Pancreas (tissue), 10 donors: ENCODE measurements around the gene GJB6. TPM values are rescaled to one million over a fixed set of nuclear protein-coding genes. Genes with fewer than 3 reads are reported as not detected.

Experiments
- ATAC-seq, 4 donors: fragments of 200-7000 bp; cut with Tn5 transposase; one replicate each; pipeline versions ENCODE4 v1.8.0 to v1.9.1; 2020; ENCODE audit warnings: mild to moderate bottlenecking in 4 of 4, moderate library complexity in 4 of 4
- DNase-seq, 6 donors: peaks; one replicate each; pipeline ENCODE4 v3.0.0-alpha.2; 2020
- FAIRE-seq: peaks from 2 replicates; lab custom pipeline; 2012; peaks lifted over from hg19 to GRCh38; lab: Jason Lieb, UNC
- H3K27ac ChIP-seq, 4 donors: fragments of 200-600 bp; sonication (generic); 1 replicate in 3 of 4; 2 replicates in 1 of 4; pipeline versions ENCODE4 v1.5.0 to v1.8.0; 2020
- H3K27me3 ChIP-seq, 4 donors: fragments of 200-600 bp; one replicate each; pipeline ENCODE4 v1.8.0; 2021
- H3K36me3 ChIP-seq, 3 donors: fragments of 200-600 bp; sonication (generic) in 1 of 3; one replicate each; pipeline versions ENCODE4 v1.5.0 to v1.8.0; 2020 to 2021
- H3K4me1 ChIP-seq, 3 donors: fragments of 200-600 bp; one replicate each; pipeline ENCODE4 v1.8.0; 2021
- H3K4me3 ChIP-seq, 4 donors: fragments of 200-600 bp; sonication (generic) in 2 of 4; one replicate each; pipeline versions ENCODE4 v1.5.0 to v1.8.0; 2020 to 2021
- H3K9me3 ChIP-seq, 4 donors: fragments of 200-600 bp; one replicate each; pipeline ENCODE4 v1.8.0; 2021
- CTCF ChIP-seq, 4 donors: fragments of 200-600 bp; sonication (generic) in 3 of 4; IDR thresholded peaks; one replicate each; pipeline versions ENCODE4 v1.5.0 to v1.8.0; 2021; ENCODE audit warnings: antibody characterized with exemption in 4 of 4
- WGBS, 2 donors: extraction: QIAGEN DNeasy Blood & Tissue Kit; methylation state at CpG; one replicate each; pipeline ENCODE4 v1.1.7; 2013; 5-methylcytosine and 5-hydroxymethylcytosine counted together
- intact Hi-C, 3 donors: fragments of 100-400 bp; cut with DNase I; formaldehyde crosslinking; loops; one replicate each; pipeline versions ENCODE4 v1.11.1 to v1.14.2; 2022
- polyA plus RNA-seq, 2 donors: library from polyadenylated mRNA; stranded (reverse); fragments of 200-250 nt; gene quantifications; one replicate each; pipeline ENCODE4 v1.2.3, GENCODE V29; 2013
- total RNA-seq, 6 donors: library from RNA; stranded (reverse); fragmentation: NEBNext Ultra II Directional in 4 of 6; extraction: Animal tissue kit (Norgen Biotek cat#: 25700) in 4 of 6; gene quantifications; one replicate each; pipeline versions ENCODE4 v1.2.1 to v1.2.4, GENCODE V29; 2021 to 2023
- donor health status: healthy with polysubstance abuse.
- donor health status: DM: no; HTN: no; CAD: no; lungs with moderate emphysema.
- donor health status: DM: no; HTN: no; CAD: no.
- donor health status: control.
- donor health status: control.
- donor health status: Bipolar disorder and iron deficiency.
- donor health status: DM: yes; HTN: yes; CAD: no.
- donor health status: DM: no; HTN: no; CAD: no.
- donor health status: DM: no; HTN: no; CAD: no.
- donor health status: DM: yes; HTN: yes; CAD: no.

GJB6 gene
- total and polyA plus RNA-seq, 8 donors = 0.08 to 0.09 TPM; not detected in 6

- intact Hi-C loops = no loop called here
Measured at GRCh38 chr13:20219577-20219976, 12.5 kb downstream of the GJB6 start.

GRCh38 chr13:20217168-20217567 is 15.0 kb downstream of the GJB6 start:
- 50 to 51% methylated on average over 3 of the region's 3 CpGs for WGBS, 2 donors

More at GRCh38 chr13:20219577-20219976, 12.5 kb downstream of the GJB6 start:
- FAIRE-seq (no peak), DNase-seq (no peak), ATAC-seq (no peak)
- TF ChIP-seq CTCF (IDR thresholded peaks at IDR 0.05) = no peak
- no peak overlapping the region for H3K27ac ChIP-seq
- no peaks in the 10 kb centered on the region for H3K27me3 ChIP-seq
- no peaks in the 10 kb centered on the region for H3K4me1 ChIP-seq
- no peaks in the 10 kb centered on the region for H3K36me3 ChIP-seq
- no peak overlapping the region for H3K4me3 ChIP-seq
- H3K9me3 ChIP-seq = no peaks in the 10 kb centered on the region

GRCh38 chr13:20209948-20210347 is 22.2 kb downstream of the GJB6 start:
- Histone ChIP-seq H3K27me3 (peaks cover 0 to 4% (median 0%) of the 10 kb centered on the region in 4 donors), H3K27ac (no peak overlapping the region), H3K9me3 (no peaks in the 10 kb centered on the region), H3K4me3 (no peak overlapping the region), H3K4me1 (no peaks in the 10 kb centered on the region), H3K36me3 (no peaks in the 10 kb centered on the region)
- DNase-seq (no peak), ATAC-seq (no peak), FAIRE-seq (no peak)
- intact Hi-C loops = no loop called here
- no peak for TF ChIP-seq CTCF (IDR thresholded peaks at IDR 0.05)
- 84 to 92% methylated on average over 1 of the region's 1 CpG for WGBS, 2 donors

More at GRCh38 chr13:20217168-20217567, 15.0 kb downstream of the GJB6 start:
- Histone ChIP-seq H3K27me3 (no peaks in the 10 kb centered on the region), H3K9me3 (no peaks in the 10 kb centered on the region), H3K4me1 (no peaks in the 10 kb centered on the region), H3K27ac (no peak overlapping the region), H3K4me3 (no peak overlapping the region), H3K36me3 (no peaks in the 10 kb centered on the region)
- no peak for DNase-seq
- FAIRE-seq = no peak
- TF ChIP-seq CTCF (IDR thresholded peaks at IDR 0.05) = no peak
- ATAC-seq = no peak
- intact Hi-C loops = no loop called here

- WGBS, 2 donors = 54 to 63% methylated on average over 16 of the region's 16 CpGs
- Histone ChIP-seq H3K4me1 (no peaks in the 10 kb centered on the region), H3K4me3 (no peak overlapping the region), H3K9me3 (no peaks in the 10 kb centered on the region), H3K27me3 (peaks cover 0 to 4% (median 0%) of the 10 kb centered on the region in 4 donors), H3K36me3 (no peaks in the 10 kb centered on the region), H3K27ac (no peak overlapping the region)
- FAIRE-seq (no peak), ATAC-seq (no peak), DNase-seq (no peak)
- TF ChIP-seq CTCF (IDR thresholded peaks at IDR 0.05) = no peak
- intact Hi-C loops = no loop called here
Measured at GRCh38 chr13:20206698-20207235, 25.4 kb downstream of the GJB6 start.

GRCh38 chr13:20206065-20206697 is 25.9 kb downstream of the GJB6 start:
- no peak for TF ChIP-seq CTCF (IDR thresholded peaks at IDR 0.05)
- no peak overlapping the region for H3K27ac ChIP-seq
- ATAC-seq (no peak), DNase-seq (no peak), FAIRE-seq (no peak)
- H3K4me3 ChIP-seq = no peak overlapping the region
- H3K36me3 ChIP-seq = no peaks in the 10 kb centered on the region
- peaks cover 0 to 4% (median 0%) of the 10 kb centered on the region in 4 donors for H3K27me3 ChIP-seq
- H3K9me3 ChIP-seq = no peaks in the 10 kb centered on the region
- no peaks in the 10 kb centered on the region for H3K4me1 ChIP-seq
- intact Hi-C loops = no loop called here
- 60 to 67% methylated on average over 11 of the region's 11 CpGs for WGBS, 2 donors
